Measurements from ENCODE around the gene ATF4.
"Not testable (repeated sequence)": the region's sequence is repeated elsewhere in the genome, so short reads cannot be mapped to it uniquely, and the experiment has no call there.

The ATF4 gene

DNA sequence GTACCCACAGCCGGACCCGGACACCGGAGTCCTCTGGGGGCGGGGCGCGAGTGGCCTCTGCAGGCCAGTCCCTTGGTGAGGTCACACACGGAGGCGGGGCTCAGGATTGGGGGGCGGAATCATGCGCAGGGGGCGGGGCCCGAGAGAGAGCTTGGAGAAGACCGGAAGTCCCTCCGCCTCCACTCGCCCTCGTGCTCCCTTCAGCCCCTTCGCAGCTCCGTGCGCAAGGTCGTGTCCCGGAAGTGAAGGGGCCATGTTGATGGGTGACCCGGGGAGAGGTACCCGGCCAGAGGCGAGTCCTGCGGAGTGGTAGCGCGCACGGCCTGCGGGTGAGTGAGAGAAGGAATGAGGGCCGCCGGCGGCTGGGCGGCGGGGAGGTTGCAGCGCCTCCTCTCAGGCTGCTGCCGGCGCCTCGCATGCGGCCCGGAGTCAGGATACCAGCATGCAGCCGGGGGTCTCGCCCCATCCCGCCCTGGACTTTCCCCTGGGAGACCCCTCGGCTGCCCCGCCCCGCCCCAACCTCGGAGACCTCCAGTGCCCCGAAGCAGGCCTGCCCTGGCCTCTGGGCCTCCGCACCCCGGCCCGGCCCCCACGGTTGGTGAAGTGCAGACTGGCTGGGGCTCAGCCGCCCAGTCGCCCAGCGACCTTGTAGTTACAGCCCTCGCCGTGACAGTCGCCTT is 18.1 kb upstream of the ATF4 start, which contains the start of gene MIEF1:
Gene MIEF1 (plus strand): TSS at position 182 of the 680 bp plus-strand sequence. CDS start 9,005 bp downstream, outside the sequence.
- Histone ChIP-seq H3K4me1 (ENCODE audit: control insufficient read depth, insufficient read depth, low read length) (peaks cover 3% of the 10 kb centered on the region), H3K36me3 (ENCODE audit: control insufficient read depth, insufficient read depth, low read length) (peaks cover 25% of the 10 kb centered on the region), H3K27me3 (ENCODE audit: control insufficient read depth, insufficient read depth, low read length) (peaks cover 54% of the 10 kb centered on the region), H3K9ac (ENCODE audit: low read depth, low read length) (peak within 1 kb of the TSS; percentile 41), H3K4me3 (ENCODE audit: low read depth, low read length) (peak within 1 kb of the TSS; percentile 92), H3K9me3 (ENCODE audit: control insufficient read depth, insufficient read depth, low read length) (no peaks in the 10 kb centered on the region)

DNA sequence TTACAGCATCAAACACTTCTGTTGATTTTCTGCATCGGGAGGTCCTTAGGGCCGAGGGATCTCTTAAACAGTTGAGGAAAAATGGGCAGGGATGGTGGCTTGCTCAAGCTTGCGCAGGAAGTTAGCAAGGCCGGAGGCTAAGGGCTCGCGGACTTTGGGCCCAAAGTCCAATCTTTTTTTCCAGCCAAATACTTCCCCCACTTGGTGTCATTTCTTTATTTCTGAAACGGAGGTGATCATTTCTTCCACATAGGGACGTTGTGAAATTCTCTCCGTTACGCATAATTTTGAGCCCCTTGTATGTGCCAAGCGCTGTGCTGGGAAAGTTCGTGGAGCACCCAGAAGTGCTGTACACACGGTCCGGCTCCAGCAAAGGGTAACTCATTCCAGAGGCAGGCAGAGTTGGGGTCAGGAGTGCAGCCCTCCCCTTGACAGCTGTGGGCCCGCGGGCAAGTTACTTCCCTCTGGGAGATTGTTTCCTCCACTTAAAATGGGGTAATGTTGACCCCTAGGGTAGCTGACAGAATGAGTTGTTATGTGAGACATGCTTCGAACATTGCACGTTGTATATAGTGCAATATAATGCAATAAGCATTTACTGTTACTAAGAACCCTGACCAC is 17.5 kb upstream of the ATF4 start:
- no peaks in the 10 kb centered on the region for H3K9me3 ChIP-seq (ENCODE audit: control insufficient read depth, insufficient read depth, low read length)
- H3K9ac ChIP-seq (ENCODE audit: low read depth, low read length): peak overlapping the region; percentile 41
- H3K36me3 ChIP-seq (ENCODE audit: control insufficient read depth, insufficient read depth, low read length): peaks cover 27% of the 10 kb centered on the region
- peak overlapping the region; percentile 92 for H3K4me3 ChIP-seq (ENCODE audit: low read depth, low read length)
- H3K27me3 ChIP-seq (ENCODE audit: control insufficient read depth, insufficient read depth, low read length): peaks cover 56% of the 10 kb centered on the region
- H3K4me1 ChIP-seq (ENCODE audit: control insufficient read depth, insufficient read depth, low read length): peaks cover 3% of the 10 kb centered on the region

DNA sequence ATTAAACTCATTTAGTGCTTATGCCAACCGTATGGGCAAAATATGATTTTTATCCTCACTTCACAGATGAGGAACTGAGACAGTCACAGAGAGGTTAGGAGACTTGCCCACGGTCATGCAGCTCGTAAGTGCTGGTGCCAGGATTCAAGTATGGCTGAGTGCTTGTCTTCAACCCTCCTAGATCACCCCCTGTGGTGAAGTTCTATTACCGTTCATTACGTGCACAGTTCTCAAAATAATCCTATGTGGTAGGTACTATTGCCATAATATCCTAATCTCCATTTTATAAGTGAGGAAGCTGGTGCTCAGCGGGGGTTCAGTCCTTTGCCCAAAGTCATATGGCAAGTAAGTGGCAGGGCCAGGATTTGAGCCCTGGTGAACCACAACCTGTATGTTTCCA is 16.7 kb upstream of the ATF4 start:
- H3K4me3 ChIP-seq (ENCODE audit: low read depth, low read length): no peak overlapping the region
- H3K27me3 ChIP-seq (ENCODE audit: control insufficient read depth, insufficient read depth, low read length): peaks cover 57% of the 10 kb centered on the region
- H3K9me3 ChIP-seq (ENCODE audit: control insufficient read depth, insufficient read depth, low read length): no peaks in the 10 kb centered on the region
- peaks cover 3% of the 10 kb centered on the region for H3K4me1 ChIP-seq (ENCODE audit: control insufficient read depth, insufficient read depth, low read length)
- peaks cover 31% of the 10 kb centered on the region for H3K36me3 ChIP-seq (ENCODE audit: control insufficient read depth, insufficient read depth, low read length)
- H3K9ac ChIP-seq (ENCODE audit: low read depth, low read length): no peak overlapping the region

DNA sequence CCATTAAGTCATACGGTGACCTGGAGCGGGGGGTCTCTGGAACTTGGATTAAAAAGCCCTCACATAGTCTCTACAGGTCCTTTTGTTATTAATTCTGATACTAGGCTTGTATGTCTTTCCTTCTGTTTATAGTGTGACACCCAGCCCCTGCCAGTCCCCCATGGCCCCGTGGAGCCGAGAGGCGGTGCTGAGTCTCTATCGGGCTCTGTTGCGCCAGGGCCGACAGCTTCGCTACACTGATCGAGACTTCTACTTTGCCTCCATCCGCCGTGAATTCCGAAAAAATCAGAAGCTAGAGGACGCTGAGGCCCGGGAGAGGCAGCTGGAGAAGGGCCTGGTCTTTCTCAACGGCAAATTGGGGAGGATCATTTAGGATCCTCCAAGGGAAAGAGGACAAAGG is 16.3 kb upstream of the ATF4 start:
- Histone ChIP-seq H3K27me3 (ENCODE audit: control insufficient read depth, insufficient read depth, low read length) (peaks cover 59% of the 10 kb centered on the region), H3K9ac (ENCODE audit: low read depth, low read length) (no peak overlapping the region), H3K9me3 (ENCODE audit: control insufficient read depth, insufficient read depth, low read length) (no peaks in the 10 kb centered on the region), H3K36me3 (ENCODE audit: control insufficient read depth, insufficient read depth, low read length) (peaks cover 31% of the 10 kb centered on the region), H3K4me3 (ENCODE audit: low read depth, low read length) (no peak overlapping the region), H3K4me1 (ENCODE audit: control insufficient read depth, insufficient read depth, low read length) (peaks cover 3% of the 10 kb centered on the region)

DNA sequence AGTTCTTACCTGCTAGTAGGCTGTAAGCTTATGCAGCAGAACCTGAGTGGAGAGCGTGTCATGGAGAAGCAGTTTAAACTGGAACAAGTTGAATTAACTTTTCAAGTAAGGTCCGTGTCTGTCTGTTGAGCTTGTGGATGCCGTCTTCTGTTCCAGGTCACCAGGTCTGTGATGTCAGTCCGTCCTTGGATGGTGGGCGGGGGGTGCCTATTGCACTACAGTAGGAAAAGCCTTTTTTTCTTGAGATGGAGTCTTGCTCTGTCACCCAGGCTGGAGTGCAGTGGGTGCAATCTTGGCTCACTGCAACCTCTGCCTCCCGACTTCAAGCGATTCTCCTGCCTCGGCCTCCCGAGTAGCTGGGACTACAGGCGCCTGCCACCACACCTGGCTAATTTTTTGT is 13.3 kb upstream of the ATF4 start:
- Histone ChIP-seq H3K27me3 (ENCODE audit: control insufficient read depth, insufficient read depth, low read length) (peaks cover 68% of the 10 kb centered on the region), H3K36me3 (ENCODE audit: control insufficient read depth, insufficient read depth, low read length) (peaks cover 37% of the 10 kb centered on the region)
- not testable (repeated sequence) for H3K4me1 ChIP-seq (ENCODE audit: control insufficient read depth, insufficient read depth, low read length); H3K9ac ChIP-seq (ENCODE audit: low read depth, low read length); H3K4me3 ChIP-seq (ENCODE audit: low read depth, low read length); H3K9me3 ChIP-seq (ENCODE audit: control insufficient read depth, insufficient read depth, low read length)

DNA sequence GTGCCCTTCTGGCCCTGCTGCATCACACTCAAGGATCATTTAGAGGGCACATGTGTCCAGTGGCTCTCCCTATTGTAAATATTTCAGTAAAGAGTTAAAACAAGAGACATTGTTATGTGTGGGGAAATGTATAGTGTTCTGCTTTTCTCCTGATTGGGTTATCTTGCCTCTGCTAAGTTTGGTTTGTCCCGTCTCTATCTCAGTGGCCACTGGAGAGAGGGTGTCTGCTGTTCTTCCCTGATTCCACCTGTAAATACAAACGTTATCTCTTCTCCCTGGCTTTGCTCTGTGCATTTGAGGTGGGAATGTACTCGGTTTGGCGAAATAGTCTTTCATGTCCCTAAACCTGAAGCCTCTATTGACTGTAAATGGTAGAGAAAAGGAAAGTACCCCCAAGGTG is 12.0 kb upstream of the ATF4 start:
- no peak overlapping the region for H3K4me3 ChIP-seq (ENCODE audit: low read depth, low read length)
- no peak overlapping the region for H3K9ac ChIP-seq (ENCODE audit: low read depth, low read length)
- peaks cover 72% of the 10 kb centered on the region for H3K27me3 ChIP-seq (ENCODE audit: control insufficient read depth, insufficient read depth, low read length)
- H3K36me3 ChIP-seq (ENCODE audit: control insufficient read depth, insufficient read depth, low read length): peaks cover 43% of the 10 kb centered on the region
- no peaks in the 10 kb centered on the region for H3K9me3 ChIP-seq (ENCODE audit: control insufficient read depth, insufficient read depth, low read length)
- no peaks in the 10 kb centered on the region for H3K4me1 ChIP-seq (ENCODE audit: control insufficient read depth, insufficient read depth, low read length)

DNA sequence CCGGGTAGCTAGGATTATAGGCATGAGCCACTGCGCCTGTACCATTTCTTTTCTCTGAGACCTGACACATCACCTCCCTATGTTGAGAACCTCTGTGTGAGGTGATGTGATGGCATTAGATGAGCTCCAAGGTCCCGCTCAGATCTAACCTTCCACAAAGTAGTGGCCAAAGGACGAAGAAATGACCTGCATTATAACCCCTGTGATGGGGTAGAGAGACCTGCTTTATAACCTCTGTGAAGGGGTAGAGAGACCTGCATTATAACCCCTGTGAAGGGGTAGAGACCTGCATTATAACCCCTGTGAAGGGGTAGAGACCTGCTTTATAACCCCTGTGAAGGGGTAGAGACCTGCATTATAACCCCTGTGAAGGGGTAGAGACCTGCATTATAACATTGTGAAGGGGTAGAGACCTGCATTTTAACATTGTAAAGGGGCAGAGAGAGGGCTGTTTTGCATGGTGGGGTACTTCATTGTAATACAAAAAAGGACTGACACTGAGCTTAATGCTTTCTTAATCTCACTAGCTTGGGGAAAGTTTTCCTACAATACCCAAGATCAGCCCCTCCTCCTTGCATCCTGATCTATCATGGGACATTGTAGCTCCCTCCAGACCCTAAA is 9.7 kb upstream of the ATF4 start:
- H3K4me3 ChIP-seq (ENCODE audit: low read depth, low read length): no peak overlapping the region
- no peak overlapping the region for H3K9ac ChIP-seq (ENCODE audit: low read depth, low read length)
- H3K36me3 ChIP-seq (ENCODE audit: control insufficient read depth, insufficient read depth, low read length): peaks cover 44% of the 10 kb centered on the region
- H3K9me3 ChIP-seq (ENCODE audit: control insufficient read depth, insufficient read depth, low read length): no peaks in the 10 kb centered on the region
- no peaks in the 10 kb centered on the region for H3K4me1 ChIP-seq (ENCODE audit: control insufficient read depth, insufficient read depth, low read length)
- H3K27me3 ChIP-seq (ENCODE audit: control insufficient read depth, insufficient read depth, low read length): peaks cover 67% of the 10 kb centered on the region

DNA sequence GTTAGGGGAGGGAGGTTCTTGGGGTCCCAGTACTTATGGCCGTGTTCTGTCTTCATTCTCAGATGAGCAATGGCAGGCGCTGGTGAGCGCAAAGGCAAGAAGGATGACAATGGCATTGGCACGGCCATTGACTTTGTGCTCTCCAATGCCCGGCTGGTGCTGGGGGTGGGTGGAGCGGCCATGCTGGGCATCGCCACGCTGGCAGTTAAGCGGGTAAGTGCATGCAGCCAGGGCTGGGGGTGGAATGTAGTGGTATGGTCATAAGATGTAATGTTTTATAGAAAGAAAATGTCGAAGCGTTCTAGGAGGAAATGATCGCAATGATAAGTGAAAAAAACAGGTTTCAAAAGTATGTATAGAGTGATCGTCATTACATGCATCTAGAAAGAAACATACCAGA is 9.1 kb upstream of the ATF4 start:
- peaks cover 38% of the 10 kb centered on the region for H3K36me3 ChIP-seq (ENCODE audit: control insufficient read depth, insufficient read depth, low read length)
- no peaks in the 10 kb centered on the region for H3K4me1 ChIP-seq (ENCODE audit: control insufficient read depth, insufficient read depth, low read length)
- no peaks in the 10 kb centered on the region for H3K9me3 ChIP-seq (ENCODE audit: control insufficient read depth, insufficient read depth, low read length)
- no peak overlapping the region for H3K4me3 ChIP-seq (ENCODE audit: low read depth, low read length)
- peaks cover 64% of the 10 kb centered on the region for H3K27me3 ChIP-seq (ENCODE audit: control insufficient read depth, insufficient read depth, low read length)
- H3K9ac ChIP-seq (ENCODE audit: low read depth, low read length): no peak overlapping the region

DNA sequence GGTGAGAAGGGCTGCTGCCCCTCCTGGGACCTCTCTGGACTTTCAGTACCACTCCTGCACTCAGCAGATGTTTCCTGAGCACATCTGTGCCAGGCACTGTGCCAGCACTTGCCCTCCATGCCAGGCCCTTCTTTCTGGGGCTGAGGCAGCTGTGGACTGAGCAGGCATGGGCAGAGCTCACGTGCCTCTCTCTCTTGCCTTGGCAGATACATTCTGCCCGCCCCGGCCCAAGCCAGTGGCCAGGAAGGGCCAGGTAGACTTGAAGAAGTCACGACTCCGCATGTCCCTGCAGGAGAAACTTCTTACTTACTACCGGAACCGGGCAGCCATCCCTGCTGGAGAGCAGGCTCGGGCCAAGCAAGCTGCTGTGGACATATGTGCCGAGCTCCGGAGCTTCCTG is 8.3 kb upstream of the ATF4 start:
- H3K4me1 ChIP-seq (ENCODE audit: control insufficient read depth, insufficient read depth, low read length): no peaks in the 10 kb centered on the region
- no peaks in the 10 kb centered on the region for H3K9me3 ChIP-seq (ENCODE audit: control insufficient read depth, insufficient read depth, low read length)
- peaks cover 32% of the 10 kb centered on the region for H3K36me3 ChIP-seq (ENCODE audit: control insufficient read depth, insufficient read depth, low read length)
- no peak overlapping the region for H3K4me3 ChIP-seq (ENCODE audit: low read depth, low read length)
- no peak overlapping the region for H3K9ac ChIP-seq (ENCODE audit: low read depth, low read length)
- H3K27me3 ChIP-seq (ENCODE audit: control insufficient read depth, insufficient read depth, low read length): peaks cover 58% of the 10 kb centered on the region

DNA sequence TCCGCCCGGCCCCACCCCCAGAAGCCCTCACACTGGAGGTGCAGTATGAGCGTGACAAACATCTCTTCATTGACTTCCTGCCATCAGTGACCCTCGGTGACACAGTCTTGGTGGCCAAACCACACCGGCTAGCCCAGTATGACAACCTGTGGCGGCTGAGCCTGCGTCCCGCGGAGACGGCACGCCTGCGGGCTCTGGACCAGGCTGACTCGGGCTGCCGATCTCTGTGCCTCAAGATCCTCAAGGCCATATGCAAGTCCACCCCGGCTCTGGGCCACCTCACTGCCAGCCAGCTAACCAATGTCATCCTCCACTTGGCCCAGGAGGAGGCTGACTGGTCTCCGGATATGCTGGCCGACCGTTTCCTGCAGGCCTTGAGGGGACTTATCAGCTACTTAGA is 6.6 kb upstream of the ATF4 start:
- H3K27me3 ChIP-seq (ENCODE audit: control insufficient read depth, insufficient read depth, low read length): peaks cover 53% of the 10 kb centered on the region
- no peak overlapping the region for H3K9ac ChIP-seq (ENCODE audit: low read depth, low read length)
- H3K4me1 ChIP-seq (ENCODE audit: control insufficient read depth, insufficient read depth, low read length): peaks cover 1% of the 10 kb centered on the region

DNA sequence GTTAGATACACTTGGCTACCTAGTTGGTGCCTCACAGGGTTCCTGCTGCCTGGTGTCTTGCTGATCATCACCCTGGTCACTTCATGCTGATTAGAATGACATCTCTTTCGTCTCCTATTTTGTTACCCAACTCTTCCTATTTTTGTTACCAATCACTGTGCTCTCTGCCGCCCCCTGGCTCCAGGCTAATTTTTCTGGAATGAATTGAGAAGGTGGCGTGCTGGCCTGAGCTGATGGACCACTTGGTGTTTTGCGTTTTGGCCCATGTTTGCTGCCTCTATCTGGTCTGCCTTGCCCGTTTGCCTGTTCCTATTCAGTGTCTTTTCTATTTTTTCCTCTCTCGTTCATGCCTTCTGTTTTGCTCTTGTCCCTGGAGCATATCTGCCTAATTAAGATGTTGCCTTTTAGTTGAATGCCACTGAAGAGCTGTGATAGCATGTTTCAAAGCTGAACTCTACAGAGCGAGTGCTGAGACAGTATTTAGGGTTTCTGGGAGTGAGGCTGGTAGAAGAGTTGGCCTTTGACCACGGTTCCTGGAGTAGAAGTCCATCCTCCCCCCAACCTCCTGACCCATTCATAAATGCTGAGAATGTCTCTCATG is 5.9 kb upstream of the ATF4 start:
- no peak overlapping the region for H3K9ac ChIP-seq (ENCODE audit: low read depth, low read length)
- H3K27me3 ChIP-seq (ENCODE audit: control insufficient read depth, insufficient read depth, low read length): peaks cover 47% of the 10 kb centered on the region
- peaks cover 25% of the 10 kb centered on the region for H3K36me3 ChIP-seq (ENCODE audit: control insufficient read depth, insufficient read depth, low read length)
- H3K4me1 ChIP-seq (ENCODE audit: control insufficient read depth, insufficient read depth, low read length): peaks cover 3% of the 10 kb centered on the region
- H3K9me3 ChIP-seq (ENCODE audit: control insufficient read depth, insufficient read depth, low read length): no peaks in the 10 kb centered on the region
- no peak overlapping the region for H3K4me3 ChIP-seq (ENCODE audit: low read depth, low read length)

More for the DNA sequence above, 6.6 kb upstream of the ATF4 start:
- no peaks in the 10 kb centered on the region for H3K9me3 ChIP-seq (ENCODE audit: control insufficient read depth, insufficient read depth, low read length)
- H3K36me3 ChIP-seq (ENCODE audit: control insufficient read depth, insufficient read depth, low read length): peaks cover 25% of the 10 kb centered on the region
- no peak overlapping the region for H3K4me3 ChIP-seq (ENCODE audit: low read depth, low read length)
